Stimulated activated CD4-positive, alpha-beta T cell treated with anti-CD3 and anti-CD28 coated beads, Interleukin-2, amount 100 ng/mL, for 4 hours (primary cell): Measurements from ENCODE around the gene SLC6A2.

Source experiments
- DNase-seq: peaks from one replicate; pipeline ENCODE4 v3.0.0-alpha.2; 2020; ENCODE audit warnings: low read depth

SLC6A2 gene

DNA sequence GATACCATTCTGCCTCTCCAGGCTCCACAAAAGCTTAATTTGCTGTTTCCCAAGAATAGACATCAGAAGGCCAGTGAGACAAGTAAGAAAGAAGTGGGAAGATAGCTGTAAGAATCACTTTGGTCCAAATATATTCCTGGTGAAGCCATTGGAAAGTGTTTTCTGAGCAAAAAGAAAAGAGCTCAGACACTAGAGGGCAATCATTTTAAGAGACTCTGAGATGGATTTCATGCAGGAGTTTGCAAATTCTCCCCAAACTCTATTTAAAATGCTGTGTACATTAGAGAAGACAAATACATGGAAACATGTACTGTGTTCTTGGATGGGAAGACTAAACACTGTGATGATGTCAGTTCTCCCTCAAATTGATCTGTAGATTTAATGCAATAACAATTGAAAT, 8.0 kb upstream of the SLC6A2 start:
- no peak for DNase-seq

DNA sequence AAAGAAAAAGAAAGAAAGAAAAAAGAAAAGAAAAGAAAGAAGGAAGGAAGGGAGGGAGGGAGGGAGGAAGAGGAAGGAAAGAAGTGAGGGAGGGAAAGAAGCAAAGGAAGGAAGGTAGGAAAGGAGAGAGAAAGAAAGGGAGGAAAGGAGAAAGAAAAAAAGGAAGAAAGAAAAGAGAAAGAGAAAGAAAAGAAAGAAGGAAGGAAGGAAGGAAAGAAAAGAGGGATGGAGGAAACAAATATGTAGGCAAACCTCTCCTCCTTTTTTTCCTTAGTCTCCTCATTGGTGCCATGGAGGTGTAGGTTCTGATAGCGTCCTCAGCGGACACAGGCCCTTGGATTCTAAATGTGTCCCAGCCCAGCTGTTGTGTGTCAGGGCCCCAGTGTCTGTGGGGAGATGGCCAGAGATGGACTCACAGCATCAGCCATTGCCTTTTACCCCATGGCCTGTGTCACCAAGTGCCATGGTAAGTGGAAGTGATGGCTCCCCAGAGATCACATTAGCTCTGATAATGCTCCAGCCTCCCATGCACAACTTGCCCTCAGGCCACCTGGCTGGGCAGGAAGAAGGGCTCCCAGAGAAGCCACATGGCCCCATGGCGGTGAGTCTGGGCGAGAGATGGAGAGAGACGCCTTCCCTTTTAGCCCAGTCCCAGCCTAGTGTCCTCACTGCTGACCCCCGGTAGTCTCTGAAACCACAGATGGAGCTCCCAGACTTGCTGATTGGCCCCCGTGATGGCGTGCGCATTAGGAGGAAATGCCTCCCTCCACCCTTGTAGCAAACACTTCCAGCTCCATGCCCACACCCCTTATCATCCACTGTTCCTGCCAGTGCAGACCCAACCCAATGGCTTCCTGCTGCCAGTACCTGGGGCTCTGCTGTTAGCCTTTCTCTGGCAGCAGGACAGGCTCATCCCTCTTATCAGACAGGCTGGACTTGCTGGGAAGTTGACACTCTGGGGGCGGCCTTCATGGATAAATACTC, 3.7 kb upstream of the SLC6A2 start:
- DNase-seq: no peak

DNA sequence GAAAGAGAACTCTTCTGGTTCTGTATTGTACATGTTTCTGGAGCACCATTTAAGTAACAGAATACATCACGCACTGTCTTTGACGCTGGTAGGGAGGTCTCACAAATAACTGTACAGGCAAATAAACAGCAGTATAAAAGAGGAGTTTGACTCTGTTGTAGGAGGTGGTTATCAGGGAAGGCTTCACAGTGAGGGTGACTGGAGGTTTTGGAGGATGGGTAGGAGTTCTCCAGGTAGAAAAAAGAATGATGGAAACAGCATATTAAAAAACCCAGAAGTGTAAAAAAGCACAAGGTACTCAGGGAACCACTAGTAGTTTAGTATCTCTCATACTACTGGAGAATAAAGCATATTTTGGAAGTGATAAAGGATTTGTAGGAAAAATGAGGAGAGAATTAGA, 2.7 kb upstream of the SLC6A2 start:
- DNase-seq: no peak

DNA sequence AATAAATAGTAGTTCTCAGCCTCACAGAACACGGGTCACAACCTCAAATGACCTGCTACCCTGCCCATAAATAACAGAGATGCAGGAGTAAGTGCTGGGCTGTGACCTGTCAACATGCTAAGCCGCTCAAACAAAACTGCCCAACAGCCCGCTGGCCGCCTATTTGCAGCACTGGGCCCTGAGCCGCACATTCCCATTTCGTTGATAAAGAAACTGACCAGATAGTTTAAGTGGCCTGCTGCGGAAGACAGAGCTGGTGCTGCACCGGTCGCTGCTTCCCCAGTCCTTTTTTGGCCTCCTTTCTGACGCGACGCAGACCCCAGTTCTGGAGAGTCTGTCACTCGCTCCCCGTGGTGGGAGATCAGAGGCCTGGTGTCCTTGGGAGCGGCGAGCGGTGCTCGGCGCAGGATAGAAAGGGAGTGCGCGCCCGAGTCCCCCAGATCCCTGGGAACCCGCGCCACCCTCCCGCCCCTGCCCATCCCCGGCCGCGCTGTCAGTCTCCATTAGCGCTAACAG, 349 bp upstream of the SLC6A2 start:
- DNase-seq: no peak

DNA sequence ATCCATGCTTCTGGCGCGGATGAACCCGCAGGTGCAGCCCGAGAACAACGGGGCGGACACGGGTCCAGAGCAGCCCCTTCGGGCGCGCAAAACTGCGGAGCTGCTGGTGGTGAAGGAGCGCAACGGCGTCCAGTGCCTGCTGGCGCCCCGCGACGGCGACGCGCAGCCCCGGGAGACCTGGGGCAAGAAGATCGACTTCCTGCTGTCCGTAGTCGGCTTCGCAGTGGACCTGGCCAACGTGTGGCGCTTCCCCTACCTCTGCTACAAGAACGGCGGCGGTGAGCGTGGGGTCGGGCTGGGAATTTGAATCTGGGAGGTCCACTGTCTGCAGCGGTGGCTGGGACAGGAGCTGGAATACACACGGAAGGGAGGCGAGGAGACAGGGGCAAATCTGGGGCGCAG, 904 bp downstream of the SLC6A2 start:
- no peak for DNase-seq

DNA sequence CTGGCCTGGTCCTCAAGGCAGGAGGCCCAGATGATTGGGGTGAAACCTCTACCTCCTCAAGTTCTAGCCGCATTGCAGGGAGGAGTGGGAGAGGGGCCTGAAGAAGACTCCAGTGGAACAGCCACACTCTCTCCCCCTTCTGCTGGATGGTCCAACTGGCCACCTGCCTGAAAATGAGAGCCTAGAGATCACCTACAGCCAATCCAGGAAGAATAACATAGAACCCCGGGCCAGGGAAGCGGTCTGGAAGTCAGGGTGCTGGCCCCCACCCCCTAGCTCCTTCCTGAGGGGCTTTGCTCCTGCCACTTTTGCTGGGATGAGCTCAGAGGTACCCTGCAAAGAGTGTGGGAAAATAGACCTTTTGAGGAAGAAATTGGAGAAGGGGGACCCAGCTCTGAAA, 1.8 kb downstream of the SLC6A2 start:
- DNase-seq: no peak

DNA sequence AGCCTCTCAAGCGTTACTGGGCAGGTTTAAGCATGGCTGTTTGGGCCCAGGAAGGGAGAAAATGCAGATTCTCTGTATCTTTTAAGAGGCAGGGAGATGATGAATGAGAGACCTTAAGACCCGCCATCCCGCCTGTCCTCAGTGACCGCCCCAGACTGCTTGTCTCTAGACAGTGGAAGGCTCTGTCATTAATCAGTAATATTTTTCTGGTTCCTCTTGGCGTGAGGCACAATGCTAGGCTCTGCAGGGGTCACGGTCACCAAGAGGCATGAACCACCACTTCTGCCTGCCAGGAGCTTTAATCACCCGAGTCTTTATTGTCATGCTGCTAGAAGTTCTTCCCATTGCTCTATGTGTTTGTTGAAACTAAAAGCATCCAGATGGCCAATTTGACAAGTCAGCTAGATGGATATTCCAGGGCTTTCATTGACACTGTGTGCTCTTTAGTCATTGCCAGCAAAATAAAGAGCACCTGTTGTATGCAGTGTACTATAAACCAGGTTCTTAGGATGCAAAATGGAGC, 3.2 kb downstream of the SLC6A2 start:
- DNase-seq: no peak

DNA sequence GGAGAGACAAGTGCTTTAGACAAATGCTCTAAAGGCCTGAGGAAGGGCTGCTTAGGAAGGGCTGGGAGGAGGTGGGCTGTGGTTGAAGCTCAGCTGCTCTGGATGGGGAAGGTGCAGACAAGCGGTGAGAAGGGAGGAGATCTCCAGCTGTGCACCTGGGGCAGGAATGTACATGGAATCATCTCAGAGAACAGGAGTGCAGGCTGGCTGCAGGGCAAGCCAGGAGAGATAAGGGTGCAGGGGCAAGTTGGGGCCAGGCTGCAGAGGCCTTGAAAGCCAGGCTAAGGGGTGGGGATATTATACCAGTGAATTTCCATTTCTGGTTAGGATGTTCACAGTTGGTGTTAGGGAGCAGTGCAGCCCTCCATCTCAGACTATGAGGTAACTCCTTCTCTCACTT, 4.2 kb downstream of the SLC6A2 start:
- DNase-seq: no peak

DNA sequence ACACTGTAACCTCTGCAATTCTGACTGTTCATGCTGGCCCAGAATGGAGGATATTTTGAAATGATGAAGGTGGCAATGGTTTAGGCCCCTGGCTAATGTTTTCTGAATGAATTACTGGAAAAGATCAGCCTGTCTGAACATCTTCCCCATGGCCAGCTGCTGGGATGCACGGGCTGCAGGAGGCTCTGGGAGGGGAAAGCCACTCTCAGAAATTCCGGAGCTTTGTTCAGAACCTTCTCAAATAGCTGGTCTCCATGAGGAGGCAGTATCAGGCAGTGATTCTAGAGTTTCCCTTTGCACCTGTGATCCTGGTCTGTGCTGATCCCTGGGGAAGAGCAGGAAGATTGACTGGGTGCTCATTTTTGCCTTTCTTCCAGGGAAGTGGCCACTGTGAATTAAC, 5.0 kb downstream of the SLC6A2 start:
- DNase-seq: no peak

DNA sequence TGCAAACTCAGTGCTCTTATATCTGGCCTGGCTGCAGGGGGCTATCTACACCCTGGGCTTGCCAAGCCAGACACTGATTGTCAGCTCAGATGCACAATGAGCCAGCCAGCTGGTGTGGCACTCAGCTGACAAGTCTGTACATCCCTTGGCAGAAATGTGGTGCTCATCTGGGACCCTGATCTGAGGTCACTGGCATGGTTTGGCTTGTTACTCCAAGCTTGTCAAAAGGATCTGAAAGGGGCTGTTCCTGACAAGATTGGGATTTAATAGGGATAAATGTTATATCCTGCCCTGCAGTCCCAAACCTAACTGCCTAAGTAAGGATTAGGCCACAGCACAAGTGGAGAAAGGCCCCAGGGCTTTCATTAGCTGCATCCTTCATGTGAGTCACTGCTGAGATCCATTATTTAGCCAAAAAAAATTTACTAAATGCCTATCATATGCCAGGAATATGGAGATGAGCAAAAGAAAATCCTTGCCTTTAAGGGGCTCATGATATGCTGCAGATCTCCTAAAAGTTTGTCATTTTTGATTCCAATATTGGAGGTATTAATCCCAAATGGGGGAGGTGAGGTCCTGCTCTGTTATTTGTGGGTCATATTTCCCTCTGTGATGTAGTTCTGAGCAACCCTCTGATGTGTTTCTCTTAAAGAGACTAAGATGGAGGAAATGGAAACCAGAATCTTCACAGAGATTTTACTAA, 6.3 kb downstream of the SLC6A2 start:
- DNase-seq: no peak

DNA sequence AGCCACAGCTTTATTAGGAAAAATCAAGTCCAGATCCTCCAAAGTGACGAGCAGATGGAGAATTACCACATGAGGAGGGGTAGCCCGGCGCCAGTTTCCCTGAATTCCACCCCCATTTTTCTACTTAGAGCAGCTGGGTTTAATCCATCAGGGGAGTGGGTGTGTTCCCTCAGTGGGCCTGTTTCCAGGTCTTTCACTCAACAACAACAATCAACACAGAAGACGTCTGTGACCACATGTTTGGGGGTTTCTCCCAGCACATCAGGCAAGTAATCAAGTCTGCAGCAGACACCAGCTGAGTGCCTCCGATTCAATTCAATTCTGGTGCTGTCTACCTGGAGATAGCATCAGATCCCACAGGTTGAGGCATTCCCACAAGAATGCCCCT, 6.8 kb downstream of the SLC6A2 start:
- DNase-seq: no peak

DNA sequence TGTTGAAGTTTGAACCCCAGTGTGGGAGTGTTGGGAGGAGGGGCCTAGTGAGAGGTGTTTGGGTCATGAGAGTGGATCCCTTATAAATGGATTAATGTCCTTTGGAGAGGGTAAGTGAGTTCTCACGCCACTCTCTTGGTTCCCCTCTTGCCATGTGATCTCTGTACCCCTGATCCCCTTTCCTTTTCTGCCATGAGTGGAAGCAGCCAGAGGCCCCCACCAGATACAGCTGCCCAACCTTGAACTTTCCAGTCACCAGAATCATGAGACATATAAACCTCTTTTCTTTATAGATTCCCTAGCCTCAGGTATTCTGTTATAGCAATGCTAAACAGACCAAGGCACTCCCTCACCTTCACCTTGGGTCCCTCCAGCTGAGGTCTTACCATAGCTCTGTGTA, 7.4 kb downstream of the SLC6A2 start:
- DNase-seq: no peak

DNA sequence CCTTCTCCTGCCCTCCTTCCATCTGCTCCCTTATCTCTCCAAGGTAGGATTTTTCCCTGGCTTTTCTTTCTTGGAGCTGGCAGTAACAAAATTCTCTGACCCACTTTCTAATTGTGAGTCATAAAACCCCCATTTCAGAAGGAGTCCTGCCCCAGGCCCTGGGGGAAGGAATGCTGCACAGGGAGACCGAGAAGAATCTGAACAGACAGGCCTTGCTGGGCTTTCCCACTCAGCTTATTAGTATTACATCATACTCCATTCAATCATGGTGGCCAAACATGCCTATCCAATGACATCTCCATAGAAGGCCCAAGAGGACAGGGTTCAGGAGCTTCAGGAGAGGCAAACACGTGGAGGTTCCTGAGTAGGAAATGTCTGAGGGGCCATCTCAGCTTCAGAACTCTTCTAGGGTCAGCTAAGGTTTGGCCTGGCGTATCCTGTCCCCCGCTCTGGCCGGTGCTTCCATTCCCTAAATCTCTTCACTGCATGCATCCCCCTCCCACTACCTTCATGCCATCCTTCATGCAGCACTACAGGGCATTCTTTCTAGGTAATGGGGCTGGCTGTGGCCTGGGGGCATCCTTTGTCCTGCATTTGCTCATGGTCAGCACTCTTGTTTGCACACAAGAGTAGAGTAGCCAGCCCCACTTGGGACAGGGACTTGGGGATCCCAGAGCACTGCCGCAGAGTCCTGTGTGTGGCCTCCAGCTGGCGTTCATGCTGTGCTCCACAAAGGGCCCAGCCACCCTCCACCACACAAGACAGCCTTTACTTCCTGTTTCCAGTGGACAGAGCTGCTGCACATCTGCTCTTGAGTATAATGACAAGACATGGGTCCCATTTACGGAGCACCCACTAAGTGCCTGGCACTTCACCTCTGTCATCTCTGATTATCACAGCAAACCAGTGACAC, 8.2 kb downstream of the SLC6A2 start:
- DNase-seq: no peak

DNA sequence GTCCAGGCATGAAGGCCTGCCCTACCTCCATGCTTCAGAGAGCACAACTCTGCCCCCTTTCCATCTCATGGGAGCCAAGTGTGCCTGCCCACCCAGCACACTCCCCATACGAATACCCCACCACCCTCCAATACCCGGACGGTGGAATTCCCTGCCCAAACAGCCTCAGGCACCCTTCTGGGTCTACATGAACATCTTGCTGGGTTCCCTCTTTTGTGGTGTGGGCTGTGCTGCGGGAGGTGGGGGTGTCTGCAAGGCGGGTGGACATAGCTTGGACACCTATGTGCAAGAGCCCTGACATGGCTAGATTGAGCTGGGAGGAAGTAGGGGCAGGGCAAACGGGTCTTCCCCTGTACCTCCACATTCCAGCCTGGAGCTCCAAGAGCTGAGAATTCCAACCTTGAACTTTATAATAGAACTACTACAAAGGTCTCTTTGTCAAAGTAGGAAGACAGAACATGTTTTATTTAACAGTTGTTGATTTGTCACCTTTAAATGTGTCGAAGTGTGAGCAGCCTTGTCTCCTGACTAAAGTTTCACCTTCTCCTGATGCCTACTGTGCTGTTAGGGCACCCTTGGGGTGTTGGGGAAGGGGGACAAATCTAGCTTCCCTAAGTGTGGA, 9.1 kb downstream of the SLC6A2 start:
- no peak for DNase-seq

DNA sequence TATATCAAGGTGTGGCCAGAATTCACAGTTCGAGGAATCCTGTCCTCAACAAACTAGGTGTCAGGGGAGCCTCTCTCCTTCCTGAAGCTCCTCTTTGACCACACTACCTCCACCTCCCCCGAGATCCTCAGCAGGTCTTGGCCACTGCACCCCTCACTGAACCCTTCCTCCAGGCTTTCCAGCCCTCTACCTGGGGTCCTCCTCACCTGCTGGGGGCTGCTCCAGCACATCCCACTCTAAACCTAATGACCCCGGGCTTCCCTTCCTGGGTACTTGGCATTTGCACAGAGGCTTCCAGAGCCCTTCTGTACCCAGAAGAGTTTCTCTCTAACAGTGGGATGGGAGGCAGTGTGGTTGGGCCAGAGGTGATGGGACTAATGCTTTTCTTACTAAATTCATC, 9.7 kb downstream of the SLC6A2 start:
- DNase-seq: no peak

DNA sequence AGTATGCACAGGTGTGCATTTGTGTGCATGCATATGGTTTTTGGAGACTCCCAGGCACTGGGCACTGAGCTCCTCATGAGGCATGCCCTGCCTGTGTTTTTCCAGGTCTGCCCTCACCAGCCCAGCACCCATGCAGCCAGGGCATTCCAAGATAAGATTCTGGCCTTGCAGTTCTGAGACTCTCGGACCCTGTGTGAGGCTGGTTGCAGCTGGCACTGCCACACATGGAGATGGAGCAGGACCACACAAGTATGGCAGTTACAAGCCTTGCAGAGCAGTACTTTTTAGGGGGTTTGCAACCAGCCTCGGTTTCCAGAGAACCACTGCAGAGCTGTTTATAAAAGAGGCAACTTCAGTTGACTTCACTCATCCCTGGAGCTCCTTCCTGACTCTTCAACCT, 10.2 kb downstream of the SLC6A2 start:
- DNase-seq: no peak

DNA sequence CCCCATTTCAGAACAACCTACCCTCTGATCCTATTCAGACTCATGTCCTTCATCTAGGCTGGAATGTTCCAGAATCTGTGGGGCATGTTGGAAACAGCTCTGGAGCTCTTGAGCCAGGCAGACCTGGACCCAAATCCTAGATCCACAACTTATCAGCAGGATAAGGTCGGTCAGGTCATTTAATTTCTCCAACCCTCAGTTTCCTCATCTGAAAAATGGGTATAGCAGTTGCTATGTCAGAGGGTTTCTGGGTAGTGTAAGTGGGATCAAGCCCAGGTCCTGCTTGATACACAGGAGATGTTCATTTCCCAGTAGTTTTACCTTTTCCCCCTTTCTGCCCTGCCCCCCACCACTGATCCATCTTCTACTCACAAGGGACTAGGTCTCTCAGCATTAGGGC, 12.0 kb downstream of the SLC6A2 start:
- no peak for DNase-seq

DNA sequence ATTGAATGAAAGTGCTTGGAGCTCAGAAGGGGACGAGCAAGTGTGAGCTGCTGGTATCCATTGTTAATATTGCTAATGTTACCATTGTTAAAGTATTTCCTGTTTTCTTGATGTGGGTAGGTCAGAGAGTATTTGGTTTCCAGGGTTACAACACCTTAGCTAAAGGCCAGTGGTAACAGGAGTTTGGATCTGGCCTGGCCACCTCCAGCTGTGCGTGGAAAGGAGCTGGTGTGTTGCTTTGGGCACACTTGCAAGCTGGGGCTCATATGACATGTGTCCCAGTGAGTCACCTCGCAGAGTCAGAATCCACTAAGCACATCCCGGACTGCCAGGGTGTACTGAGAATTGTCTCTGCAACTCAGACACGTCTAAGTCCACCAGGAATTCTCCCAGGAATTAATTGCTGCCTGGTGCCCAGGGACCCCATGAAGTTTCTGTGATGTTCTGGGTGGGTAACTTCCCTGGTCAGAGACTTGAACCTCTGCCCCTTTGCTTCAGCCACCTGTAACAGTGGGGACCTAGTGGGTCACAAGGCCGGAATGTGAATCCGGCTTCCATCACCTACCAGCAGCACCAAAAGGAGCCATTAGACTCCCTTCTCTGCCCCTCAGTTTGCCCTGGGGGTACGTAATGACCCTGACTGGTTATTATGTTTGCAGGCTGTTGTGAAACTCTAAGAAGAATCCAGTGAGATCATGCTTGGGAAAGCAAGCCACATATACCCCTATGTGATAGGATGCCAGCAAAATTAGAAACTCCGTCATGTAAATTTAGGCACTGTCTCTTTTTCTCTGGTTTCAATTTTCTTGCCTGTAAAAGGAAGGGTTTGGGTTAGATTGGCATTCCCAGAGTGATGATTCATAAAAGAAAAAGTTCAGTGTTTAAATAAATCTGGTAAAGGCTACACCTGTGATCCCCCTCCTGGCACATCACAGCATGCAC, 12.8 kb downstream of the SLC6A2 start:
- no peak for DNase-seq

DNA sequence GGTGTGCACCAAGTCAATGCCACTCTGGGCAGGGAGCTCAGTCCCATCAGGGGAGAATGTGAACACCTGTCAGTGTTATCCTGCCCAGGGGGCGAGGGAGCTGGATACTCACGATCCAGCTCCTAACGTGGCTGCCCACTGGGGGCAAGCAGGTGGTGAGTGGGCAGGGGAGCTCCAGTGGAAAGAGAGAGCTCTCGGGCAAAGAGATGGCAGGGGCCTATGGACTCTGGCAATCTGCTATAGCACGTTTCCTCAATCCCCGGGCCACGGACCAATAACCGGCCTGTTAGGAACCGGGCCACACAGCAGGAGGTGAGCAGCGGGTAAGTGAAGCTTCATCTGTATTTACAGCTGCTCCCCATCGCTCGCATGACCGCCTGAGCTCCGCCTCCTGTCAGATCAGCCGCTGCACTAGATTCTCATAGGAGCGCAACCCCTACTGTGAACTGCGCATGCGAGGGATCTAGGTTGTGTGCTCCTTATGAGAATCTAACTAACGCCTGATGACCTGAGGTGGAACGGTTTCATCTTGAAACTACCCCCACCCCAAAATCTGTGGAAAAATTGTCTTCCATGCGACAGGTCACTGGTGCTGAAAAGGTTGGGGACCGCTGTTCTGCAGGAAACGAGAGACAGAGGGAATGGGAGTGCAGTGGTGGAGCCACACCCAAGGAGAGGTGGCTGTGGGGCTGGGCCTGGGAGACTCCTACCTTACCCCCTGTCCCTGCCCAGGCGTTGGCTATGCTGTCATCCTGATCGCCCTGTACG, 15.6 kb downstream of the SLC6A2 start:
- DNase-seq: no peak

DNA sequence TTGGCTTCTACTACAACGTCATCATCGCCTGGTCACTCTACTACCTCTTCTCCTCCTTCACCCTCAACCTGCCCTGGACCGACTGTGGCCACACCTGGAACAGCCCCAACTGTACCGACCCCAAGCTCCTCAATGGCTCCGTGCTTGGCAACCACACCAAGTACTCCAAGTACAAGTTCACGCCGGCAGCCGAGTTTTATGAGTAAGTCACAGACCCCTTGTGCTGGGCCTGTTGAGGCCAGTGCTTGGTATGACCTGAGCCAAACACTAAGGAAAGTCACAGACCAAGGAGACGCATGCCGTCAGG, 16.1 kb downstream of the SLC6A2 start:
- no peak for DNase-seq
